Gastroesophageal sphincter (tissue), 4 donors: ENCODE results near the gene NTRK3. TPM values are rescaled to one million over a fixed set of nuclear protein-coding genes. Genes with fewer than 3 reads are reported as not detected.

ENCODE experiments used
- ATAC-seq: fragments of 150-250 bp; one replicate; pipeline ENCODE4 v1.9.1; 2016; ENCODE audit warnings: mild to moderate bottlenecking, moderate library complexity
- H3K27ac ChIP-seq, 4 donors: fragments of 200-600 bp; sonication (generic) in 3 of 4; 1 replicate in 3 of 4; 2 replicates in 1 of 4; pipeline ENCODE4 v1.5.1; 2016 to 2019
- H3K27me3 ChIP-seq: fragments of 200-600 bp; sonication (generic); one replicate; pipeline ENCODE4 v1.5.1; 2019
- H3K36me3 ChIP-seq, 2 donors: fragments of 200-600 bp; sonication (generic); one replicate each; pipeline ENCODE4 v1.5.1; 2019; ENCODE audit warnings: control low read depth in 1 of 2
- H3K4me1 ChIP-seq, 3 donors: fragments of 200-600 bp; sonication (generic); 1 replicate in 2 of 3; 2 replicates in 1 of 3; pipeline ENCODE4 v1.5.1; 2016 to 2019; ENCODE audit warnings: control low read depth in 2 of 3
- H3K4me3 ChIP-seq, 2 donors: fragments of 200-600 bp; sonication (generic); one replicate each; pipeline ENCODE4 v1.5.1; 2019; ENCODE audit warnings: mild to moderate bottlenecking in 1 of 2, moderate library complexity in 1 of 2
- H3K9me3 ChIP-seq, 3 donors: fragments of 200-600 bp; sonication (generic); one replicate each; pipeline ENCODE4 v1.5.1; 2017 to 2019; ENCODE audit warnings: control low read depth in 2 of 3
- CTCF ChIP-seq, 4 experiments: fragments of 200-600 bp in 2 of 4; fragments of 450-650 bp in 2 of 4; sonication (generic) in 1 of 4; IDR thresholded peaks; one replicate each; pipeline ENCODE4 v1.5.1; 2017 to 2019; ENCODE audit warnings: antibody characterized with exemption in 4 of 4, mild to moderate bottlenecking in 2 of 4, moderate library complexity in 2 of 4
- EP300 ChIP-seq: sonication (generic); formaldehyde crosslinking; IDR thresholded peaks from one replicate; pipeline ENCODE4 v1.6.1; 2017; ENCODE audit warnings: antibody characterized with exemption, mild to moderate bottlenecking
- POLR2A ChIP-seq, 2 donors: fragments of 450-650 bp; IDR thresholded peaks; one replicate each; pipeline ENCODE4 v1.6.1; 2017; ENCODE audit warnings: antibody characterized with exemption in 2 of 2, mild to moderate bottlenecking in 2 of 2, moderate library complexity in 1 of 2
- POLR2AphosphoS5 ChIP-seq: sonication (generic); formaldehyde crosslinking; IDR thresholded peaks from one replicate; pipeline ENCODE4 v1.6.1; 2017; ENCODE audit warnings: antibody characterized with exemption
- WGBS, 2 donors: methylation state at CpG; one replicate each; pipeline ENCODE4 v1.1.5; 2018; ENCODE audit warnings: low coverage in 1 of 2; 5-methylcytosine and 5-hydroxymethylcytosine counted together
- total RNA-seq, 4 donors: library from RNA; depleted of rRNA; stranded (reverse); fragments of >200 nt; gene quantifications; one replicate each; pipeline ENCODE4 v1.1.0, GENCODE V29; 2016

NTRK3 gene
- total RNA-seq, 4 donors from 2014 or later = 0.47 to 4.3 (median 1.5) TPM

- Histone ChIP-seq H3K27me3 (no peaks in the 10 kb centered on the region), H3K36me3 (no peaks in the 10 kb centered on the region), H3K9me3 (no peaks in the 10 kb centered on the region), H3K4me3 (no peak overlapping the region), H3K4me1 (no peaks in the 10 kb centered on the region), H3K27ac (no peak overlapping the region)
- TF ChIP-seq CTCF (IDR thresholded peaks at IDR 0.05) = no peak
- no peak for TF ChIP-seq EP300
- TF ChIP-seq POLR2AphosphoS5 = no peak
- no peak for TF ChIP-seq POLR2A (IDR thresholded peaks at IDR 0.05)
- no peak for ATAC-seq
- WGBS, 2 donors = 79 to 90% methylated on average over 5 to 6 of the region's 6 CpGs
These were observed 115.2 kb downstream of the NTRK3 start for GRCh38 chr15:88141269-88141889.

DNA sequence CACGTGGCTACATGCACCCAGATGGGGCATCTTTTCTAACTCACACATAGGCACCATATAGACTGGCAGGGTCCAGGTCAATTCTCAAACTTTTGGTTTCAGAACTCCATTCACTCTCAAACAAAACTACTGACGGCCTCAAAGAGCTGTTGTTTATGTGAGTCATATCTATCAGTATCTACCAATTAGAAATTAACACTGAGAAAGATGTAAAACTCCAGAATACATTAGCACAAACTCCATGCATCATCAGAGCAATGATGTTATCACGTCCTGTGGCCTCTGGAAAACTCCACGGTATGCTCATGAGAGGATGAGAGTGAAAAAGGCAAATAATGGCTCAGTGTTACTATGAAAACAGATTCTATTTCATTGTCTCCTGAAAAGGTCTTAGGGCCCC, 116.1 kb downstream of the NTRK3 start:
- Histone ChIP-seq H3K4me3 (no peak overlapping the region), H3K27ac (no peak overlapping the region), H3K27me3 (no peaks in the 10 kb centered on the region), H3K9me3 (no peaks in the 10 kb centered on the region), H3K4me1 (no peaks in the 10 kb centered on the region), H3K36me3 (no peaks in the 10 kb centered on the region)
- TF ChIP-seq POLR2A (IDR thresholded peaks at IDR 0.05) = no peak
- no peak for TF ChIP-seq POLR2AphosphoS5
- no peak for TF ChIP-seq CTCF (IDR thresholded peaks at IDR 0.05)
- TF ChIP-seq EP300 = no peak
- no peak for ATAC-seq
- whole genome bisulfite sequencing, 2 donors = 67 to 76% methylated on average over 2 to 4 of the region's 4 CpGs

DNA sequence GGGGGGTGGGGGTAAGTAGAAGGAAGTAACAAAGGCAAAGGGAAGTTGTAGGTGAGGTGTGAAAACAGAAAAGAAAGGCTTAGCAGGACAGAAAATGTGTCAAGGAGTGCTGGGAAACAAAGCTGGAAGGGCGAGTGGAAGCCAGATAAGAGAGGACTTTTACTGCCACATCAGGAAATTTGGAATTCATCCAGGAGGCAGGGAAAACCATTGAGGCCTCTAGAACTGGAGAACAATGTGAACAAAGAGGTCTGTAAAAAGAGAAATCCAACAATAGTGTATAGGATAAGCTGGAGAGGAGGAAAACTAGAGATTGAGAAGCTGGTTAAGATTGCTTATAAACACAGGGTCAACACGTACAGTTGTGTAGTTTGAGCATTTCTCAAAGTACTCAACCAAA, 116.6 kb downstream of the NTRK3 start:
- WGBS, 2 donors = 69 to 85% methylated on average over 2 of the region's 2 CpGs

DNA sequence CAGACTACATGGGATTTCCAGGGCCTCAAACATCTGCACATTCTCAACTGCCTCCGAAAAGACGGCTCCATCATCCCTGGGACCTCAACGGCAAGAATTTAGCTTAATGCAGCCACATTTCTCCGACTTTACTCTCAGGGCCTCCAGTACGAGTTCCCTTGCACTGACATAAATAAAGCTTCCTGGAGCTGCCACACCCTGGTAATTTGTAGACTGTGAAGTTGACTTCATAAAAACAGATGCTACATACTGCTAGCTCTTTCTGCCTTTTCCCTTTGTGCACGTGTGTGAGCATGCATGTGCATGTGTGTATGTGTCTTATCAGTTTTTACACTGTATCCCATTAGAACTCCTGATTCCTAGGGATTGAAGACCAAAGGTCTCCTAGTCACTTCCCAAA, 122.7 kb downstream of the NTRK3 start:
- H3K27ac ChIP-seq = no peak overlapping the region
- no peak for ATAC-seq
- WGBS, 2 donors = 55 to 79% methylated on average over 3 to 6 of the region's 6 CpGs
- TF ChIP-seq CTCF (IDR thresholded peaks at IDR 0.05) (no peak), POLR2A (IDR thresholded peaks at IDR 0.05) (no peak), POLR2AphosphoS5 (no peak), EP300 (no peak)
- no peaks in the 10 kb centered on the region for H3K9me3 ChIP-seq
- no peaks in the 10 kb centered on the region for H3K4me1 ChIP-seq
- H3K4me3 ChIP-seq = no peak overlapping the region
- H3K36me3 ChIP-seq = no peaks in the 10 kb centered on the region
- H3K27me3 ChIP-seq = no peaks in the 10 kb centered on the region

More for the DNA sequence above, 116.6 kb downstream of the NTRK3 start:
- Histone ChIP-seq H3K9me3 (no peaks in the 10 kb centered on the region), H3K27ac (no peak overlapping the region), H3K27me3 (no peaks in the 10 kb centered on the region), H3K4me3 (no peak overlapping the region), H3K36me3 (no peaks in the 10 kb centered on the region), H3K4me1 (no peaks in the 10 kb centered on the region)
- TF ChIP-seq EP300 (no peak), POLR2AphosphoS5 (no peak), CTCF (IDR thresholded peaks at IDR 0.05) (no peak)
- ATAC-seq = no peak

DNA sequence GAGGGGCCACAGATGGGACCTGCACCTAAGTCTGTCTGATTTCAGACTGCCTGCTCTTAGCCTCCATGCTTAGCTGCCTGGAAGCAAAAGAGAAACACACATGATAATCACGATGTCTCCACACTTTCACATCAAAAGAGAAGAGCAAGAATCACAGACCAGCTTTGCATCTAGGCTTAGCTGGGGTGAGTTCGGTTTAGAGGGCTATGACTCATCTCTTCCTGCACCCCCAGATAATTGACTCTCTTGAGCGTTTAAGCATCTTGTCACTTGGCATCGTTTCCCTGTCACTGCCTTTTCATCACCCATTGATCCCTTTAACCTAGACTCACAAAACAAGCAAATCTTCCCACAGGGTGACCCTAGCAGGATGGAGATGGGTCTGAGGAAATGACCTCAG, 124.0 kb downstream of the NTRK3 start:
- ATAC-seq = no peak
- Histone ChIP-seq H3K36me3 (no peaks in the 10 kb centered on the region), H3K4me1 (no peaks in the 10 kb centered on the region), H3K27me3 (no peaks in the 10 kb centered on the region), H3K9me3 (no peaks in the 10 kb centered on the region), H3K4me3 (no peak overlapping the region), H3K27ac (no peak overlapping the region)
- 66 to 69% methylated on average over 4 of the region's 4 CpGs for WGBS, 2 donors
- TF ChIP-seq POLR2A (IDR thresholded peaks at IDR 0.05) = no peak
- no peak for TF ChIP-seq POLR2AphosphoS5
- TF ChIP-seq CTCF (IDR thresholded peaks at IDR 0.05) = no peak
- no peak for TF ChIP-seq EP300
